ENCODE results near the gene LDLRAD3. TPM values are rescaled to one million over a fixed set of nuclear protein-coding genes. Genes with fewer than 3 reads are reported as not detected.

Gene LDLRAD3
- total RNA-seq, 2 experiments from 2014 or later = not detected

DNA sequence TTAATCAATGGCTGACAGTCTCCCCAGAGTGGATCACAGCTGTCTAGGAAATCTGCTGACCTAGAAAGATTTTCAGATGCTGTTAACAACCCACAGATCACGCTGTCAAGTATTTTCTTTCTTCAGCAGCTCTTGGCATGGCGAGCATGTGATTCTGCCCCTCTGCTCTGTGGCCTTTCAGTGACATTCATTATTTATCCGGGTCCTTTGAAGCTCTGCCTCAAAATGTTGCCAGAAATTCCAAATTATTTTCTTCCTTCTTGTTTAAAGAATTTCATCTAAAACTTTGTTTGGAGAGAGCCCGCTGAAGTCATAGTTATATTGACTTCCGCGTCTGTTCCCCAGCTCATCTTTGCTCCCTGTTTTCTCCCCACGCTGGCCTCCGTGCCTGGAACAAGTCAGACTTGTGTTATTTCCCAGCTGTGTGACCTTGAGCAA, 211.3 kb downstream of the LDLRAD3 start:
- intact Hi-C loops (cut with micrococcal nuclease; ENCODE audit: unreplicated experiment) = no loop called here
- no peak for TF ChIP-seq EZH2phosphoT487 (IDR thresholded peaks at IDR 0.05; ENCODE audit: borderline replicate concordance, low read depth, low read length)
- TF ChIP-seq, protein P1, sequence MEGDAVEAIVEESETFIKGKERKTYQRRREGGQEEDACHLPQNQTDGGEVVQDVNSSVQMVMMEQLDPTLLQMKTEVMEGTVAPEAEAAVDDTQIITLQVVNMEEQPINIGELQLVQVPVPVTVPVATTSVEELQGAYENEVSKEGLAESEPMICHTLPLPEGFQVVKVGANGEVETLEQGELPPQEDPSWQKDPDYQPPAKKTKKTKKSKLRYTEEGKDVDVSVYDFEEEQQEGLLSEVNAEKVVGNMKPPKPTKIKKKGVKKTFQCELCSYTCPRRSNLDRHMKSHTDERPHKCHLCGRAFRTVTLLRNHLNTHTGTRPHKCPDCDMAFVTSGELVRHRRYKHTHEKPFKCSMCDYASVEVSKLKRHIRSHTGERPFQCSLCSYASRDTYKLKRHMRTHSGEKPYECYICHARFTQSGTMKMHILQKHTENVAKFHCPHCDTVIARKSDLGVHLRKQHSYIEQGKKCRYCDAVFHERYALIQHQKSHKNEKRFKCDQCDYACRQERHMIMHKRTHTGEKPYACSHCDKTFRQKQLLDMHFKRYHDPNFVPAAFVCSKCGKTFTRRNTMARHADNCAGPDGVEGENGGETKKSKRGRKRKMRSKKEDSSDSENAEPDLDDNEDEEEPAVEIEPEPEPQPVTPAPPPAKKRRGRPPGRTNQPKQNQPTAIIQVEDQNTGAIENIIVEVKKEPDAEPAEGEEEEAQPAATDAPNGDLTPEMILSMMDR (conservative IDR thresholded peaks at IDR 0.05; ENCODE audit: low read length) = no peak
- no peaks in the 10 kb centered on the region for H3K79me2 ChIP-seq (ENCODE audit: insufficient read depth, low read depth, low read length)
- H3K36me3 ChIP-seq (ENCODE audit: insufficient read depth, low read length) = no peaks in the 10 kb centered on the region
- ChIA-PET POLR2A (no interaction called here), CTCF (ENCODE audit: unreplicated experiment) (interaction anchor here (1.0 kb wide), 1 partner anchor 22 kb away, joined by 3 read pairs; no protein-coding TSS in a partner anchor)
- no peak overlapping the region for H3K27ac ChIP-seq (ENCODE audit: low read depth, low read length, poor library complexity, severe bottlenecking)
- no peak overlapping the region for H3K4me3 ChIP-seq (ENCODE audit: low read depth, low read length, poor library complexity, severe bottlenecking)
- no TSS peak for BruUV-seq (replicated peaks)
- H3K9me2 ChIP-seq (ENCODE audit: insufficient read depth, low read length) = no peaks in the 10 kb centered on the region
- H3K9me3 ChIP-seq (ENCODE audit: low read length) = no peaks in the 10 kb centered on the region
- H2AFZ ChIP-seq (ENCODE audit: low read length) = no peak overlapping the region
- no peak overlapping the region for H3K4me2 ChIP-seq (ENCODE audit: low read length)
- no peaks in the 10 kb centered on the region for H4K20me1 ChIP-seq (ENCODE audit: insufficient read depth, low read length)
- no peak for DNase-seq (ENCODE audit: low spot score)
- no peaks in the 10 kb centered on the region for H3K4me1 ChIP-seq (ENCODE audit: insufficient read depth, low read length, poor library complexity, severe bottlenecking)

DNA sequence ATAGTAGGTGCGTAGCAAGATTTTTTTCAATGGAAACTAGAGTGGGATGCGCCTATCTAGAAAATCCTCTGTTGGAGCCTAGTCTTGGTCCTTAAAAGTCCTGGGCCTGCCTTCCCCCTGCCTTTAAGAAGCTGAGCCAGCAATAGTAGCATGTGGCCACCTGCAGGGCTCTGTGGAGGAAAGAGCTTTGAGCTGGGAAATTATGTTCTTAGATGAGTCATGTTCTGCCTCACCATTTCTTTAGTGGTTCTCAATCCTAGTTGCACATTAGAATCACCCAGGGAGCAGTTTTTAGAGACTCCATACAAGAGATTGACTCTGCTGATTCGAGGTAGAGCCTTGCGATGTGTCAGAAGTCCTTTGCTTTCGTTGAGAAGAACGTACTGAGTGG, 211.9 kb downstream of the LDLRAD3 start:
- ChIA-PET CTCF (ENCODE audit: unreplicated experiment) (interaction anchor here (1.0 kb wide), 1 partner anchor 23 kb away, joined by 3 read pairs; no protein-coding TSS in a partner anchor), POLR2A (interaction anchor here (0.6 kb wide), 1 partner anchor 325 kb away, joined by 3 read pairs; no protein-coding TSS in a partner anchor)
- no TSS peak for BruUV-seq (replicated peaks)
- H3K4me2 ChIP-seq (ENCODE audit: low read length) = no peak overlapping the region
- no peak overlapping the region for H3K27ac ChIP-seq (ENCODE audit: low read depth, low read length, poor library complexity, severe bottlenecking)
- no peak overlapping the region for H2AFZ ChIP-seq (ENCODE audit: low read length)
- H4K20me1 ChIP-seq (ENCODE audit: insufficient read depth, low read length) = no peaks in the 10 kb centered on the region
- H3K79me2 ChIP-seq (ENCODE audit: insufficient read depth, low read depth, low read length) = no peaks in the 10 kb centered on the region
- H3K9me3 ChIP-seq (ENCODE audit: low read length) = no peaks in the 10 kb centered on the region
- no peak for TF ChIP-seq EZH2phosphoT487 (IDR thresholded peaks at IDR 0.05; ENCODE audit: borderline replicate concordance, low read depth, low read length)
- TF ChIP-seq, protein P1 (conservative IDR thresholded peaks at IDR 0.05; ENCODE audit: low read length) = no peak
- no peaks in the 10 kb centered on the region for H3K4me1 ChIP-seq (ENCODE audit: insufficient read depth, low read length, poor library complexity, severe bottlenecking)
- no peak for DNase-seq (ENCODE audit: low spot score)
- H3K4me3 ChIP-seq (ENCODE audit: low read depth, low read length, poor library complexity, severe bottlenecking) = no peak overlapping the region
- intact Hi-C loops (cut with micrococcal nuclease; ENCODE audit: unreplicated experiment) = no loop called here
- no peaks in the 10 kb centered on the region for H3K9me2 ChIP-seq (ENCODE audit: insufficient read depth, low read length)
- no peaks in the 10 kb centered on the region for H3K36me3 ChIP-seq (ENCODE audit: insufficient read depth, low read length)

DNA sequence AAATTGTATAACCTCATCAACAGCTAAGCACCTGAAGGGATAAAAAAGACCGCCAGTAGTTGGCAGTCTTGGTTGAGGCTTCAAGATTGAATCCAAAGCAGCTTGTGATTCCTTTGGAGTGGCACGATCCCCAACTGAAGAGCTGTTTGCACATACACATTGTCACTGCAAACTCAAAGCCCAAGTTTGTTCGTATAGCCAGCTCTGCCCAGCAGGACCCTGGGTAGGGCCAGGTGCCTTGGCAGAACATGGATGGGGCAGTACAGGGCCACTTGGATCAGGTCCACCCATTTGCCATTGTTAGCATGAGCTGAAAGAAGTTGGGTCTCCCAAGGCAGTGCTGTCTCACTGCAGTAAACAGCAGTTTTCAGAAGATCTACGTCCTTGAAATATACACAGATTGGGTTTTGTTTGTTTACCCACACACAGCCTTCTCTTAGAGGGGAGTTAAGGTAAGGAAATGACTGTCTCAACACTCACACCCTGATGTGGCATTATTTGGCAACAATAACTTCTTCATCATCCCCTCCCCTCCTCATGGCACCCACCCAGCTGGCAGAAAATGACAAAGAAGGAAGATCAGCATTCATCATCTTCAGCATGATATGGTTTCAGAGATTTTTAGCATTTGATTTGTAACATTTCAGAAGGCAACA, 212.4 kb downstream of the LDLRAD3 start:
- Histone ChIP-seq H3K36me3 (ENCODE audit: insufficient read depth, low read length) (no peaks in the 10 kb centered on the region), H3K9me2 (ENCODE audit: insufficient read depth, low read length) (no peaks in the 10 kb centered on the region), H3K4me2 (ENCODE audit: low read length) (no peak overlapping the region), H3K9me3 (ENCODE audit: low read length) (no peaks in the 10 kb centered on the region), H4K20me1 (ENCODE audit: insufficient read depth, low read length) (no peaks in the 10 kb centered on the region), H3K27ac (ENCODE audit: low read depth, low read length, poor library complexity, severe bottlenecking) (no peak overlapping the region), H2AFZ (ENCODE audit: low read length) (no peak overlapping the region), H3K79me2 (ENCODE audit: insufficient read depth, low read depth, low read length) (no peaks in the 10 kb centered on the region), H3K4me1 (ENCODE audit: insufficient read depth, low read length, poor library complexity, severe bottlenecking) (no peaks in the 10 kb centered on the region), H3K4me3 (ENCODE audit: low read depth, low read length, poor library complexity, severe bottlenecking) (no peak overlapping the region)
- intact Hi-C loops (cut with micrococcal nuclease; ENCODE audit: unreplicated experiment) = no loop called here
- ChIA-PET POLR2A (interaction anchor here (0.6 kb wide), 1 partner anchor 324 kb away, joined by 3 read pairs; no protein-coding TSS in a partner anchor), CTCF (ENCODE audit: unreplicated experiment) (interaction anchor here (1.0 kb wide), 1 partner anchor 23 kb away, joined by 3 read pairs; no protein-coding TSS in a partner anchor)
- DNase-seq (ENCODE audit: low spot score) = no peak
- no TSS peak for BruUV-seq (replicated peaks)
- TF ChIP-seq, protein P1 (conservative IDR thresholded peaks at IDR 0.05; ENCODE audit: low read length) = no peak
- TF ChIP-seq EZH2phosphoT487 (IDR thresholded peaks at IDR 0.05; ENCODE audit: borderline replicate concordance, low read depth, low read length) = no peak
